Muscle layer of duodenum (tissue), 2 donors: ENCODE results near the gene GRIK4.

Experiments
- H3K27ac ChIP-seq: one replicate; pipeline ENCODE4 v1.7.0; 2013; ENCODE audit warnings: mild to moderate bottlenecking, low read length
- H3K27me3 ChIP-seq: one replicate; pipeline ENCODE4 v1.7.0; 2013; ENCODE audit warnings: low read depth, mild to moderate bottlenecking, control low read depth, low read length
- H3K36me3 ChIP-seq, 2 donors: one replicate each; pipeline ENCODE4 v1.7.0; 2013; ENCODE audit warnings: low read length in 2 of 2, control low read depth in 1 of 2, mild to moderate bottlenecking in 1 of 2; ENCODE audit not compliant: insufficient read depth in 2 of 2, control insufficient read depth in 1 of 2
- H3K4me1 ChIP-seq, 2 donors: one replicate each; pipeline ENCODE4 v1.7.0; 2013; ENCODE audit warnings: low read length in 2 of 2, mild to moderate bottlenecking in 2 of 2, control low read depth in 1 of 2, moderate library complexity in 1 of 2; ENCODE audit not compliant: insufficient read depth in 2 of 2, control insufficient read depth in 1 of 2
- H3K4me3 ChIP-seq, 2 donors: one replicate each; pipeline ENCODE4 v1.7.0; 2013; ENCODE audit warnings: low read length in 2 of 2, low read depth in 1 of 2, mild to moderate bottlenecking in 1 of 2
- H3K9me3 ChIP-seq, 2 donors: one replicate each; pipeline ENCODE4 v1.7.0; 2013; ENCODE audit warnings: low read length in 2 of 2, control low read depth in 1 of 2, mild to moderate bottlenecking in 1 of 2; ENCODE audit not compliant: control insufficient read depth in 1 of 2
- donor health status: healthy.

The GRIK4 gene

DNA sequence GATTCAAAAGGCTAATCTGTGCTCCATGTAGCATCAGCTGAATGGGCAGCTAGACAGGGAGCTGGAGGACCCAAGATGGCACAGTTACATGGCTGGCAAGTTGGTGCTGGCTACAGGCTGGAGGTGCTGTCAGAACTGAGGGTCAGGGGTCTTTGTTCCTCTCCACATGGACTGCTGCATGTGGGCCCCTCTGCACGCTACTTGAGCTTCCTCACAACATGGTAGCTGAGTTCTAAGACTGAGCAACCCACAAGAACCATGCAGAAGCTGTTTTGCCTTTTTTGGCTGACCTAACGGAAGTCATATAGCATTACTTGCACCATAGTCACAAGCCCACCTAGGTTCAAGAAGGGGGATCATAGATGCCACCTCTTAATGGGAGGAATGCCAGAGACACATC, 196.1 kb downstream of the GRIK4 start:
- H3K27ac ChIP-seq: no peak overlapping the region
- H3K4me3 ChIP-seq: no peak overlapping the region
- peaks cover 12 to 15% of the 10 kb centered on the region in 2 donors for H3K9me3 ChIP-seq
- peaks cover 0 to 16% of the 10 kb centered on the region in 2 donors for H3K4me1 ChIP-seq
- no peaks in the 10 kb centered on the region for H3K27me3 ChIP-seq
- no peaks in the 10 kb centered on the region for H3K36me3 ChIP-seq

DNA sequence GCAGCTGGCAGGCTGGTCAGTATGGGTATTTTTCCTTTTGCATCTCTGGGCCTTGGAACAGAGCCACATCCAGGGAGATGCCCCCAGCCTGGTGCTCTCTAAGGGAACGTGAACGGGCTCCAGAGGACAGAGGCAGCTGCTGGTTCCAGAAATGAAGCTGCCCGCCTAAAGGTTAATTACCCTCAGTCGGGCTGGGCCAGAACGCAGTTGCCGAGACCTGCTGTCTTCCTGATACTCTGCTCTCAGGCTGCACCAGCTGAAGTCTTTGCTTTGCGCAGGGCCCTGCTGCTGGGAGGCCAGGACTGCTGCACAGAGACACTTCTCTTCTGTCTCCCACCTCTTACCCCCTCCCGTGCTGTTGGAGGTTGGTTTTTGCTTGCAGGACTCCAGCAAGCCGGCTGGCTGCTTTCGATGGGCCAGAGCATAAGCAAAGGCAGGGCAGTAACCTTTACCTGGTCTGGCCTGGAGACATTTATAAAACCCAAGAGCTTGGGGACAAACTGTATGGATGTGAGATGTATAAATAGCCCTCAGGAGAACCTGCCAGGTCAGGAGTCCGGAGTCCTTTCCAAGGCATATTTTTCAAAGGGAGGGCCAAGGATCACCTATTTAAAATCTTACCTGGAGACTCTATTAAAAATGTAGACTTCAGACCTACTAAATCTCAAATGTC, 197.1 kb downstream of the GRIK4 start:
- no peaks in the 10 kb centered on the region for H3K27me3 ChIP-seq

DNA sequence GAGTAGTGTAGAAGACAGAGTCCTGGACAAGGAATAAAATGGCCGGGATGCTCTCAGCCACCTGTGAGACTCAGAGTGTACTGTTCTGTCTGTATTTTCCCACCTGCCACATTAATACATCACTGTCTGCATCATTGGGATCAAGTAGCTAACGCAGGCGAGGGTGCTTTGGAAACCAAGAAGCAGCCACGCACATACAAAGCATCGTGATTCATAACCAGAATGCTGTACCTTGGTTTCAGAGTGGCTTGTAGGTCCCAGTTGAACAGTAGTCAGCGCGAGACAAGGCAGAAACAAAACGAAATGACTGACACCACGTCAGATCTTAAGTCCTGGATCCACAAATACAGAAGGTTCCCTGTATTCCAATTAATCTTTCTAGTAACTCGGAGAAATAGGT, 198.3 kb downstream of the GRIK4 start:
- Histone ChIP-seq H3K9me3 (peaks cover 12 to 15% of the 10 kb centered on the region in 2 donors), H3K36me3 (no peaks in the 10 kb centered on the region), H3K4me3 (no peak overlapping the region), H3K4me1 (peaks cover 0 to 16% of the 10 kb centered on the region in 2 donors), H3K27me3 (no peaks in the 10 kb centered on the region), H3K27ac (no peak overlapping the region)

More for the DNA sequence above, 197.1 kb downstream of the GRIK4 start:
- Histone ChIP-seq H3K27ac (no peak overlapping the region), H3K9me3 (peaks cover 12 to 15% of the 10 kb centered on the region in 2 donors), H3K4me3 (no peak overlapping the region), H3K4me1 (peaks cover 0 to 16% of the 10 kb centered on the region in 2 donors), H3K36me3 (no peaks in the 10 kb centered on the region)

DNA sequence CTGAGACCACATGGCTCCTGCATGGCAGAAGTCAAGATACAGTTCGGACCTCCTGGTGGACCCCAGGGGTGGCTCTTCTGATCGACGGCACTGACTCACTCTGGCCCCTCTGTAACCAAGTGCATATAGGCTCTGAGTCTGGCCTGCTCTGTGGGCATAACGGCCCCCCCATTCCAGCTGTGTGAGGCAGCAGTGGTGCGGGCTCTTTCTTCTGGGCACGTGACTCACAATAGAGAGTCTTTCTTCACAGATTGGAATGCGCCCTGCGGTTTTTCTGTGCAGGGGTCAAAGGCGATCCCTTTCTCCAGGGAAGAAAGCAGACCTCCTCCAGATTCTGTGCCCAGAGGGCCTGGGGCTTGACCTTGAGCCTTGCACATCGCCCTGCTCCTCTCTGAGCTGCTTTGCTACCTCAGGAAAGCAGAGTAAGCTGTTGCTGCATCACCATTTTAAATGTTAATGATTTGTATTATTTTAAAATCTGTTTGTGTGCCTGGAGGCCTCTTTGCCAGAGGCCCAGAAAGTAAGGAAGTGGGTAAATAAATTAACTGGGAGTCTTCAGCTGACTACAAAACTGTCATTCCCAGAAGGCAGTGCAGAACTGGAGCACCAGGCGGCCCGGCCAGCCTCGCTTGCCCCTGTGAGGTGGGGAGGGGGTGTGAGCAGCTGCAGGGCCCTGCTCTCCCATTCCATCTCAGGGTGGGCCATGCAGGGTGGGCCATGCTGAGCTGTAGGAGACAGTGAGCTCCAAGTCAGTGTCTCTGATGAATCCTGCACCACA, 199.0 kb downstream of the GRIK4 start:
- Histone ChIP-seq H3K4me1 (peaks cover 0 to 16% of the 10 kb centered on the region in 2 donors), H3K4me3 (no peak overlapping the region), H3K27ac (no peak overlapping the region), H3K27me3 (no peaks in the 10 kb centered on the region), H3K36me3 (no peaks in the 10 kb centered on the region), H3K9me3 (peaks cover 12 to 15% of the 10 kb centered on the region in 2 donors)

DNA sequence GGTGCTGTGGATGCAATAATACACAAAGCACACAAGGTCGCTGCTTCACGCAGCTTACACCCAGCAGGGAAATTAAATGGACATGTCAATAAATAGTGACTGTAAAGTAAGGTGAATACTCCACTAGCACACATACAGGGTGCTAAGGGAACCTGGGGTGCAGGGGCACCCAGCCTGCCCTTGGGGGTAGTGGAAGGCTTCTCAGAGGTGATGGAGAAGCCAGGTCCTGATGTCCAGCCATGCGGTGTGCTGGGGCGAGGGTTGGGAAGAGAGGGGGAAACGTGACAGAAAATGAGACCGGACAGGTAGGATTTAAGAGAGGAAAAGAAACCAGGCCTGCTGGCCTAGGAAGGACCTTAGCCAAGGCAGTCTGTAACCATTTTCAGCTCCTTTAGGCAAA, 200.5 kb downstream of the GRIK4 start:
- no peak overlapping the region for H3K27ac ChIP-seq
- peaks cover 8 to 10% of the 10 kb centered on the region in 2 donors for H3K9me3 ChIP-seq
- H3K4me1 ChIP-seq: peaks cover 0 to 16% of the 10 kb centered on the region in 2 donors
- no peaks in the 10 kb centered on the region for H3K36me3 ChIP-seq
- H3K27me3 ChIP-seq: no peaks in the 10 kb centered on the region
- H3K4me3 ChIP-seq: no peak overlapping the region

DNA sequence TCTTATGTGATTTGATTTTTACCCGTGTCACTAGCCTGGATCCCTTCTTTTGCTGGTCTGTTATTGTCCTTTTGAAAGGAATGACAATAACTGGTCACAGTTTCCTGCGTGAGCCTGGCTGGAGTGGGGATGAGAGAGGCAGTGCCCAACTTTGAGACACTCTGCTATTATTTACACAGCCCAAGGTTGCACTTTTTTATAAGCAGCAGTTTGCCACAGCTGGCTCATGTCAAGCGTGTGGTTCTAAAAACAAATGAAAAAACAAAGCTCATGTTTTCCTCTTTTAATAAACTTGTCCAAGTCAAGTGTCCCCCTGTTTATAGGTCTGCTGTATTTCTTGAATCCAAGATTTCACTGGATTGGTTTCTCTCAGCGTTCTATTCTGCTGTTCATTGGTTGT, 201.3 kb downstream of the GRIK4 start:
- H3K9me3 ChIP-seq: peaks cover 0 to 1% of the 10 kb centered on the region in 2 donors
- no peaks in the 10 kb centered on the region for H3K27me3 ChIP-seq
- H3K36me3 ChIP-seq: no peaks in the 10 kb centered on the region
- H3K27ac ChIP-seq: no peak overlapping the region
- no peak overlapping the region for H3K4me3 ChIP-seq
- H3K4me1 ChIP-seq: peaks cover 0 to 16% of the 10 kb centered on the region in 2 donors

DNA sequence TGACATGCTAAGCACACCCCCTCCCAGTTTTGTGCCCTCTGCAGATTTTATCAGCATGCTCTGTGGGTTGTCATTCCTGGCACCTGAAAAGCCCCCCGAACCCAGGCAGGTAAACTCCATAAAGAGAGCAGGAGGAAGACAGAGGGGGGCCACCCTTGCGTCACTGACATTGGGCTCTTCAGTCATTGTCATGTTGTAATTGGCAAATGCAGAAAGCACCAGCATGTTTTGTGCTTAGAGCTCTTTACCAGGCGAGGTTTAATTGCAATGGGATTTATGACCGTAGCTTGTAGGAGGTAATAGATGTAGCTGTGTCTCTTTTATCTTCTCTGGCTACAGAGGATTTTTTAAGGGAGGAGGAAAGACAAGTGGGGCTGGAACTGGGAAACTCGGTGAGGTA, 201.7 kb downstream of the GRIK4 start:
- no peak overlapping the region for H3K4me3 ChIP-seq
- peaks cover 0 to 16% of the 10 kb centered on the region in 2 donors for H3K4me1 ChIP-seq
- H3K36me3 ChIP-seq: no peaks in the 10 kb centered on the region
- H3K27ac ChIP-seq: no peak overlapping the region
- H3K27me3 ChIP-seq: no peaks in the 10 kb centered on the region
- no peaks in the 10 kb centered on the region for H3K9me3 ChIP-seq

DNA sequence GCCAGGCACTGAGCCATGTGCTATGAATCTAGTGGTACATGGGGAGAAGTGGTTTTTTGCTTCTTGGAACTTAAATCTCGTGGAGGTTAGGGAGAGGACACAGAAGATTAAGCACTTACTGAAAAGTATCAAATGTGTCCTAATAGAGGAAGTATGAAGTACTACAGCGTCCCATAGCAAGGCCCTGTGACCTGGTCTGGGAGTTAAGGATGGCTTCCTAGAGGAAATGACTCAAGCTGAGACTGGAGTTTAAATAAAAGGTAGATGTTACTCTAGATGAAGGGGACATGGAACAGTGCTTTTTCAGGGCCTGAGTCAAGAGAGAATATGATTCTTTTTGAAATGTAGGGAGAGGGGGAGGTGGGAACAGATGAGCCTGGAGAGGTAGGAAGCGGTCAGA, 202.9 kb downstream of the GRIK4 start:
- H3K4me3 ChIP-seq: no peak overlapping the region

DNA sequence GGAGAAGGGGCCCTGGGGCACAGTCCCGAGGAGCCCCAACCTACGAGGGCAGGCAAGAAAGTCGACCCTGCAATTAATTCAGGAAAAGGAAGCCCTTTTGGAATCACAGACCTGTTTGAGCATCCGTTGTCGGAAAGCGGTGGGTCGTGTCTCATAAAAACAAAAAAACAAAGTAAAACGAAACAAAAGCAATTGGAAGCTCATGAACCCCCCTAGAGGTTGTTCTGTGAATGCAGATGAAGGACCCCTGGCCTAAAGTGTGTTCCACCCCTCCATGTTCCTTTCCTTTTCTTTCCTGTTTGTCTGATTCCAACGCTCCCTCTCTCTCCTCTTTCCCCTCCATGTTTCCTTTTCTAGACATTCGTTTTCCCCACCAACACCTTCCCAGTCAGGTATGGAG, 203.7 kb downstream of the GRIK4 start:
- no peaks in the 10 kb centered on the region for H3K27me3 ChIP-seq
- no peak overlapping the region for H3K27ac ChIP-seq
- H3K4me3 ChIP-seq: peak overlapping the region in 1 of 2 donors; percentile 27
- peaks cover 0 to 15% of the 10 kb centered on the region in 2 donors for H3K4me1 ChIP-seq
- H3K36me3 ChIP-seq: no peaks in the 10 kb centered on the region
- H3K9me3 ChIP-seq: no peaks in the 10 kb centered on the region

More for the DNA sequence above, 202.9 kb downstream of the GRIK4 start:
- Histone ChIP-seq H3K9me3 (no peaks in the 10 kb centered on the region), H3K27me3 (no peaks in the 10 kb centered on the region), H3K27ac (no peak overlapping the region), H3K4me1 (peaks cover 0 to 16% of the 10 kb centered on the region in 2 donors), H3K36me3 (no peaks in the 10 kb centered on the region)

DNA sequence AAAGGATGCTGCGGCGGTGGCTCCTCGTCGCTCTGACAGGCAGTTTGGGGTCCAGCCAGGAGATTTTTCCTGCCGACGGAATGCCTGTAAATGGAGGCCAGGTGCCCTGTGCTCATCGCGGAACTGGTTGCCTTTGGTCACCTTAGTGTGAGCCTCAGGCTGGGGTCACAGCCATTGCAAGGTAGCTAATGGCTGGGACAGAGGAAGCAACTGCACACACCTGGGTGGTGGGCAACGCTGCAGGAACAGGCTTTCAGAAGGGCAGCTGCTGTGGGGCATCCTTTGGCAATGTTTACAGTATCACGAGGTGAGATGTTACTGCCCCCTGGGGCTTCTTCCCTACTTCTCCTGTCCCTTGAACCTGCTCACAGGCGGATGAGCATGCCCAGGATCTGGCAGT, 205.5 kb downstream of the GRIK4 start:
- Histone ChIP-seq H3K27me3 (no peaks in the 10 kb centered on the region), H3K9me3 (no peaks in the 10 kb centered on the region), H3K27ac (no peak overlapping the region), H3K4me1 (no peaks in the 10 kb centered on the region), H3K36me3 (no peaks in the 10 kb centered on the region), H3K4me3 (no peak overlapping the region)

DNA sequence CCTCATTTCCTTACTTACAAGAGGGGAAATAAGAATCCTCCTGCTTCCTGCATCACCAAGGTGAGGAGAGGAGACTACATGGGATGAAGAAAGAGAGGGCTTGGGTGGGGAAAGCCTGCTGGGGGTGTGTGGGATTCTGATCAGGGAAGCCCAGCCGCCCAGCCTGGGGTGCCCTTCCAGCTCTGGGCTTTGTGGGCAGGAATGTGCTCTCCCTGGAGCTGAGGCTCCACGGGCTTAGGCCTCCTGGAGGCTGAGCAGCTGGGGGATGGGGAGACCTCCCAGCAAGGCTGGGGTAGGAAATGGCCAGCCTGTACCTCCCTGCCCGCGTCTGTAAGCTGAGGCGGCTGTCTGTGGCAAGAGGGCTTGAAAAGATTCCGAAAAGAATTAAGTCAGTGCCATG, 206.1 kb downstream of the GRIK4 start:
- Histone ChIP-seq H3K27me3 (no peaks in the 10 kb centered on the region), H3K9me3 (no peaks in the 10 kb centered on the region), H3K4me3 (no peak overlapping the region), H3K4me1 (no peaks in the 10 kb centered on the region), H3K36me3 (no peaks in the 10 kb centered on the region), H3K27ac (no peak overlapping the region)
